Measurements from ENCODE around the gene SPG11. TPM values are rescaled to one million over a fixed set of nuclear protein-coding genes. Genes with fewer than 3 reads are reported as not detected.
A peak's percentile ranks its signal among the peaks of the same experiment; 100 is the strongest.

The SPG11 gene
- total and polyA plus RNA-seq, 2 experiments from 2014 or later: 21.5 to 53.6 TPM

DNA sequence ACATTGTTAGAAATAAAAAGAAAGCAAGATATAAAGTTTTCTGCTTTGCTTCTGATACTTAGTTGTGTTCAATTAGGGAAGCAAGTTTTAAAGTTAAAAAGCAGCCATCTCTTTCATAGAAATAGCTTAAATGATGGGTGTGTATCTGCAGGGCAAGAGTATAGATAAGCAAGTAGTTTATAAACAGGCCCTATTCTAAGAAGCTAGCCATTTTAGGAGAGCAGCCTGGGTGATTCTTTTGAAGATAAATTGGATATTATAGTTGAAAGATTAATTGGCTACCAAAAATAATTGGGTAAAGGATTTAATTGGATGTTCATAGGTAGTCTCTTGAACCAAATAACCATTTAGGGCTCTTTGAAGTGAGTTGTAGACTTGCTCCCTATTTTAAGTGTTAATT lies 120.9 kb downstream of the SPG11 start:
- in situ Hi-C loops (cut with MboI): no loop called here
- no peak for DNase-seq
- Histone ChIP-seq H3K27ac (0 out of 2 replicates have a peak overlapping the region, but pooled peaks have one; percentile 38), H3K36me3 (ENCODE audit: low read depth) (no peaks in the 10 kb centered on the region; the same call in none of the 2 replicates), H3K27me3 (replicated peaks; ENCODE audit: insufficient read depth) (no peaks in the 10 kb centered on the region), H3K79me2 (ENCODE audit: insufficient read depth) (peaks cover 98% of the 10 kb centered on the region), H4K20me1 (ENCODE audit: insufficient read depth) (no peaks in the 10 kb centered on the region), H3K9me2 (ENCODE audit: insufficient read depth) (no peaks in the 10 kb centered on the region), H3K4me1 (ENCODE audit: insufficient read depth) (peaks cover 46% of the 10 kb centered on the region), H3F3A (ENCODE audit: insufficient read depth) (peaks cover 52% of the 10 kb centered on the region), H2AFZ (no peak overlapping the region), H3K9ac (0 out of 2 replicates have a peak overlapping the region, but pooled peaks have one; percentile 16), H3K9me3 (ENCODE audit: low read depth) (no peaks in the 10 kb centered on the region), H3K4me3 (peak overlapping the region; percentile 50), H3K4me2 (ENCODE audit: unreplicated experiment) (peak overlapping the region; percentile 72)
- TF ChIP-seq EZH2 (IDR thresholded peaks at IDR 0.05; ENCODE audit: insufficient read depth, poor library complexity, severe bottlenecking) (no peak), EZH2phosphoT487 (IDR thresholded peaks at IDR 0.05; ENCODE audit: insufficient read depth, low read depth) (no peak)

DNA sequence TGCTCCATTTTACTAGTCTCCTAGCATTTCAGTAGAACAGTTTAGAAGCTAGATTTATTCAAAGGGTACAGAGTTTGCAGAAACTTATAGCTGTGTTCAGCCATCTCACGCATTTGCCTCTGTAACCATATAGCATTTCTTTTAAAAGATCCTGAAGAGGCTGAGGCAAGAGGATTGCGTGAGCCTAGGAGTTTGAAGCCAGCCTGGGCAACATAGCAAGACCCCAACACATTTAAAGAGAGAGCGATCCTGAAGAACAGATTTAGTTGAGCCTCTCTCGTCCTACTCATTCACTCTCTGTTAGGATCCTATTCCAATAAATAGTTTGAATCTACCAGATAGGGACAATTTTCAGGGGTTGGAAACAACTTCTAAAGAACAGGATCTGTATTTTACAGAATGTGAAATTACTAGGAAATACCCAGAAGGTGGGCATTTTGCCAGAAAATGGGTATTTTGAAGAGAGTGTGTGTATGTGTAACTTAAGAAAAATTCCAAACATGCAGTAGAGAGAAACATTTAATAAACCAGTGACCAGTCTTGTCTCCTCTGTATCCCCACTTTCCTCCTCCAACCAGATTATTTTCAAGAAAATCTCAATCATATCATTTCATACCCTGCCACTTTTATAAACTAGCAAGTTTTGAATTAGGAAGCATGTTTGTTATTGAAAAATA lies 122.0 kb downstream of the SPG11 start:
- 96% methylated on average over 4 of the region's 4 CpGs for WGBS, 2 experiments (ENCODE audit: low coverage in 1 of 2, low lambda C conversion rate in 2 of 2, missing lambda C conversion rate in 2 of 2)

DNA sequence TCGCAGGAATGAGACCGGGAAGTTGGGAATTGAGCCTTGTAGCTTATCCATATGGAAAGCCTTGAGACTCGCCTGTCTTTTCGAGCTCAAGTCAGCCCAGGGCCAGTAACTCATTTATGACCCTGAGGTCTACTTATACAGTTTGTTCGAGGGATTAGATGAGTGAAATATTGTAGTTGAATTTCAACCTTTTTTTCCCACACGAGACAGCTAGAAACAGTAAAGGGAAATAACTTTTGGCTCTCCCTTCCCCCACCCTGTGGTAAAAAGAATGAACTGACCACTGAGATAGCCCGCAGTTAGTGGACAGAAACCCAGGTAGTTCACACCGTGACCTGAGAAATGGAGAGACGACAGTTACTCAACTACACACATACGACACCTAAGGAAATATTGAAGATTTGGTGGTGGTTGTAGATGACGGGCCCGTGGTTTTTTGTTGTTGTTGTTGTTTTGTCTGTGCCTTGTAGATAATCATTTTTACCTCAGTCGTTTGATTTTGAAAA lies 125.7 kb downstream of the SPG11 start:
- H3K9ac ChIP-seq: peak overlapping the region; percentile 95
- TF ChIP-seq EZH2phosphoT487 (IDR thresholded peaks at IDR 0.05; ENCODE audit: insufficient read depth, low read depth) (no peak), EZH2 (IDR thresholded peaks at IDR 0.05; ENCODE audit: insufficient read depth, poor library complexity, severe bottlenecking) (no peak)
- H2AFZ ChIP-seq: peak overlapping the region; percentile 82
- H3K36me3 ChIP-seq (ENCODE audit: low read depth): no peaks in the 10 kb centered on the region; the same call in none of the 2 replicates
- H3K79me2 ChIP-seq (ENCODE audit: insufficient read depth): peaks cover 73% of the 10 kb centered on the region
- DNase-seq: no peak
- H3K4me2 ChIP-seq (ENCODE audit: unreplicated experiment): peak overlapping the region; percentile 90
- in situ Hi-C loops (cut with MboI): no loop called here
- H3F3A ChIP-seq (ENCODE audit: insufficient read depth): peaks cover 40% of the 10 kb centered on the region
- no peaks in the 10 kb centered on the region for H4K20me1 ChIP-seq (ENCODE audit: insufficient read depth)
- peaks cover 43% of the 10 kb centered on the region for H3K4me1 ChIP-seq (ENCODE audit: insufficient read depth)
- H3K9me3 ChIP-seq (ENCODE audit: low read depth): no peaks in the 10 kb centered on the region
- no peaks in the 10 kb centered on the region for H3K9me2 ChIP-seq (ENCODE audit: insufficient read depth)
- H3K27ac ChIP-seq: peak overlapping the region; percentile 95
- no peaks in the 10 kb centered on the region for H3K27me3 ChIP-seq (replicated peaks; ENCODE audit: insufficient read depth)
- WGBS, 2 experiments (ENCODE audit: low coverage in 1 of 2, low lambda C conversion rate in 2 of 2, missing lambda C conversion rate in 2 of 2): 9 to 12% methylated on average over 13 of the region's 13 CpGs
- H3K4me3 ChIP-seq: peak overlapping the region; percentile 92

More for the DNA sequence above, 122.0 kb downstream of the SPG11 start:
- no peaks in the 10 kb centered on the region; the same call in none of the 2 replicates for H3K36me3 ChIP-seq (ENCODE audit: low read depth)
- peak overlapping the region; percentile 16 for H3K9ac ChIP-seq
- H3F3A ChIP-seq (ENCODE audit: insufficient read depth): peaks cover 47% of the 10 kb centered on the region
- H3K4me1 ChIP-seq (ENCODE audit: insufficient read depth): peaks cover 41% of the 10 kb centered on the region
- H3K79me2 ChIP-seq (ENCODE audit: insufficient read depth): peaks cover 93% of the 10 kb centered on the region
- TF ChIP-seq EZH2phosphoT487 (IDR thresholded peaks at IDR 0.05; ENCODE audit: insufficient read depth, low read depth) (no peak), EZH2 (IDR thresholded peaks at IDR 0.05; ENCODE audit: insufficient read depth, poor library complexity, severe bottlenecking) (no peak)
- no peaks in the 10 kb centered on the region for H4K20me1 ChIP-seq (ENCODE audit: insufficient read depth)
- H3K9me2 ChIP-seq (ENCODE audit: insufficient read depth): no peaks in the 10 kb centered on the region
- DNase-seq: peak; percentile 84
- in situ Hi-C loops (cut with MboI): no loop called here
- peak overlapping the region; percentile 72 for H3K4me2 ChIP-seq (ENCODE audit: unreplicated experiment)
- no peaks in the 10 kb centered on the region for H3K9me3 ChIP-seq (ENCODE audit: low read depth)
- H3K4me3 ChIP-seq: peak overlapping the region; percentile 50
- H2AFZ ChIP-seq: no peak overlapping the region
- peak overlapping the region; percentile 38 for H3K27ac ChIP-seq
- no peaks in the 10 kb centered on the region for H3K27me3 ChIP-seq (replicated peaks; ENCODE audit: insufficient read depth)

DNA sequence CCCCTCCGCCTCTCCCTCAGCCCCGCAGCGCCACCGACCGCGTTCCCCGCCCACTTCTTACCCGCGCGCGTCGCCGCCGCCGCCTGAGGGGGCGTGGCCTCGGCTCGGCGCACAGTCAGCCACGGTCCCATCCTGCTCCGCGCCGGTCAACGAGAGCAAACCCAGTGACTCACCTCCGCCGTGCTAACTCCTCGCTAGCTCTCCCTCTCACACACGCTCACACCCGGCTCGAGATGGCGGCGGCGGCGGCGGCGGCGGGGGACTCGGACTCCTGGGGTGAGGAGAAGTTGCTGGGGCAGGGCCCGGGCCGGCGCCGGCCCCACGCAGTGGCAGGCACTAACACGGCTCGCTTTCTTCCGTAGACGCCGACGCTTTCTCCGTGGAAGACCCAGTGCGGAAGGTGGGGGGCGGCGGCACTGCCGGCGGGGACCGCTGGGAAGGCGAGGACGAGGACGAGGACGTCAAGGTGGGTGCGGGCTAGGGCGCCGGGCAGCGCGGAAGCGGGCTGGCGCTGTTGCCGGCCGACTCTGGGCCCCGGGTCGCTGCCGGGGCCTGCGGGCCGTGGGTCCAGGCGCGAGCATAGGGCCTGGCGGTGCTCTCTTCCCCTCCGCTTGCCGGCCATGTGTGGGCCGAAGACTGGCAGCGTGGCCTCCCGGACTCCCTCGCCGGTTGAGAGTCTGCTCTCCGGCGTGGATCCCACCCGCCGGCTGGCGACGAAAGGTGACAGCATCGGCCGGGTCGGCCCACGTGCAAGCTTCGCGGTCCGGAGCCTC lies 126.3 kb downstream of the SPG11 start, which contains the start of gene EIF3J:
Gene EIF3J, plus strand, starts transcription at position 186 of the 773 bp plus-strand sequence. Its CDS starts 48 bp downstream, at position 234.
- in situ Hi-C loops (cut with MboI): no loop called here
- H2AFZ ChIP-seq: peak within 1 kb of the TSS; percentile 88
- H3K79me2 ChIP-seq (ENCODE audit: insufficient read depth): peaks cover 66% of the 10 kb centered on the region
- no peak for TF ChIP-seq EZH2phosphoT487 (IDR thresholded peaks at IDR 0.05; ENCODE audit: insufficient read depth, low read depth)
- no peak for TF ChIP-seq EZH2 (IDR thresholded peaks at IDR 0.05; ENCODE audit: insufficient read depth, poor library complexity, severe bottlenecking)
- no peaks in the 10 kb centered on the region for H3K27me3 ChIP-seq (replicated peaks; ENCODE audit: insufficient read depth)
- peak within 1 kb of the TSS; percentile 99 for H3K4me2 ChIP-seq (ENCODE audit: unreplicated experiment)
- peaks cover 36% of the 10 kb centered on the region for H3K4me1 ChIP-seq (ENCODE audit: insufficient read depth)
- H3K9me2 ChIP-seq (ENCODE audit: insufficient read depth): no peaks in the 10 kb centered on the region
- no peaks in the 10 kb centered on the region; the same call in none of the 2 replicates for H3K36me3 ChIP-seq (ENCODE audit: low read depth)
- no peaks in the 10 kb centered on the region for H4K20me1 ChIP-seq (ENCODE audit: insufficient read depth)
- peak within 1 kb of the TSS; percentile 95 for H3K27ac ChIP-seq
- H3F3A ChIP-seq (ENCODE audit: insufficient read depth): peaks cover 35% of the 10 kb centered on the region
- 1% methylated on average over 77 to 84 of the region's 97 CpGs for WGBS, 2 experiments (ENCODE audit: low coverage in 1 of 2, low lambda C conversion rate in 2 of 2, missing lambda C conversion rate in 2 of 2)
- peak within 1 kb of the TSS; percentile 93 for H3K4me3 ChIP-seq
- H3K9me3 ChIP-seq (ENCODE audit: low read depth): no peaks in the 10 kb centered on the region
- peak; percentile 100 for DNase-seq
- H3K9ac ChIP-seq: peak within 1 kb of the TSS; percentile 95

All from GM23248 (cell line).